Neural progenitor cell (in vitro differentiated cells): ENCODE measurements around the gene FES. TPM values are rescaled to one million over a fixed set of nuclear protein-coding genes. Genes with fewer than 3 reads are reported as not detected.
"Not testable (repeated sequence)": the region's sequence is repeated elsewhere in the genome, so short reads cannot be mapped to it uniquely, and the experiment has no call there.

Experiments
- DNase-seq: peaks from one replicate; pipeline ENCODE4 v3.0.0-alpha.2; 2016; ENCODE audit warnings: low spot score
- H2AFZ ChIP-seq: fragments of 200-600 bp; sonication (generic); replicated peaks from 2 replicates; pipeline ENCODE4 v1.6.1; 2016; ENCODE audit warnings: antibody characterized with exemption
- H3F3A ChIP-seq: fragments of 200-600 bp; sonication (generic); 2 replicates; pipeline ENCODE4 v1.6.1; 2016; ENCODE audit warnings: antibody characterized with exemption, low read depth
- H3K27ac ChIP-seq: fragments of 200-600 bp; sonication (generic); 2 replicates; pipeline ENCODE4 v1.5.1; 2016; ENCODE audit warnings: mild to moderate bottlenecking
- H3K27me3 ChIP-seq: fragments of 200-600 bp; sonication (generic); 2 replicates; pipeline ENCODE4 v1.6.1; 2016; ENCODE audit warnings: mild to moderate bottlenecking, moderate library complexity
- H3K36me3 ChIP-seq: fragments of 200-600 bp; sonication (generic); 2 replicates; pipeline ENCODE4 v1.5.1; 2016
- H3K4me1 ChIP-seq: fragments of 200-600 bp; sonication (generic); 2 replicates; pipeline ENCODE4 v1.6.1; 2016; ENCODE audit warnings: mixed run types
- H3K4me2 ChIP-seq: fragments of 200-600 bp; sonication (generic); 2 replicates; pipeline ENCODE4 v1.6.1; 2016
- H3K4me3 ChIP-seq: fragments of 200-600 bp; sonication (generic); 2 replicates; pipeline ENCODE4 v1.5.1; 2016
- H3K79me2 ChIP-seq: fragments of 200-600 bp; sonication (generic); 2 replicates; pipeline ENCODE4 v1.6.1; 2016; ENCODE audit warnings: low read depth
- H3K9ac ChIP-seq: fragments of 200-600 bp; sonication (generic); 2 replicates; pipeline ENCODE4 v1.6.1; 2016
- H3K9me3 ChIP-seq: fragments of 200-600 bp; sonication (generic); 2 replicates; pipeline ENCODE4 v1.5.1; 2016; ENCODE audit warnings: low read depth
- H4K20me1 ChIP-seq: fragments of 200-600 bp; sonication (generic); 2 replicates; pipeline ENCODE4 v1.6.1; 2016; ENCODE audit warnings: low read depth
- H3K27ac Mint-ChIP-seq: 3 replicates; pipeline ENCODE4 v1.8.0; 2021; ENCODE audit warnings: mixed read lengths
- H3K27me3 Mint-ChIP-seq: 2 replicates; pipeline ENCODE4 v1.8.0; 2022; ENCODE audit warnings: low read depth, mild to moderate bottlenecking, inconsistent platforms, moderate library complexity, mixed read lengths; ENCODE audit not compliant: insufficient read depth
- H3K36me3 Mint-ChIP-seq: 3 replicates; pipeline ENCODE4 v1.8.0; 2021; ENCODE audit warnings: mixed read lengths
- H3K4me1 Mint-ChIP-seq: 3 replicates; pipeline ENCODE4 v1.8.0; 2021; ENCODE audit warnings: mixed read lengths
- H3K4me3 Mint-ChIP-seq: 3 replicates; pipeline ENCODE4 v1.8.0; 2021; ENCODE audit warnings: mild to moderate bottlenecking, moderate library complexity, mixed read lengths
- H3K9me3 Mint-ChIP-seq: 3 replicates; pipeline ENCODE4 v1.8.0; 2020; ENCODE audit warnings: mixed read lengths
- CTCF ChIP-seq: fragments of 200-600 bp; sonication (generic); IDR thresholded peaks from 2 replicates; pipeline ENCODE4 v1.5.1; 2017; ENCODE audit warnings: antibody characterized with exemption, mild to moderate bottlenecking
- EZH2 ChIP-seq: fragments of 200-600 bp; sonication (generic); IDR thresholded peaks from 2 replicates; pipeline ENCODE4 v1.6.1; 2017; ENCODE audit warnings: antibody characterized with exemption, mild to moderate bottlenecking, moderate library complexity
- EZH2phosphoT487 ChIP-seq: fragments of 200-600 bp; sonication (generic); IDR thresholded peaks from 2 replicates; pipeline ENCODE4 v1.6.1; 2017; ENCODE audit warnings: antibody characterized with exemption
- total RNA-seq: library from RNA; depleted of rRNA; stranded (reverse); fragments of >200 nt; gene quantifications from 2 replicates; pipeline ENCODE4 v1.2.3, GENCODE V29; 2015; ENCODE audit warnings: low replicate concordance

Gene FES
- total RNA-seq, 1 donor from 2014 or later = 11.7 TPM

GRCh38 chr15:90907051-90907660 is 22.9 kb downstream of the FES start:
- Mint-ChIP-seq H3K9me3 (no peaks in the 10 kb centered on the region), H3K27me3 (peaks cover 2% of the 10 kb centered on the region), H3K27ac (no peak overlapping the region), H3K4me1 (peaks cover under 1% of the 10 kb centered on the region), H3K36me3 (peaks cover 20% of the 10 kb centered on the region), H3K4me3 (no peak overlapping the region)
- DNase-seq = no peak
- Histone ChIP-seq H3K27ac (no peak overlapping the region), H3K9ac (no peak overlapping the region), H3K4me1 (peaks cover 9% of the 10 kb centered on the region), H2AFZ (no peak overlapping the region), H3K36me3 (no peaks in the 10 kb centered on the region), H3K79me2 (no peaks in the 10 kb centered on the region), H4K20me1 (peaks cover 4% of the 10 kb centered on the region), H3F3A (peaks cover 16% of the 10 kb centered on the region), H3K4me3 (no peak overlapping the region), H3K27me3 (peaks cover 23% of the 10 kb centered on the region), H3K9me3 (no peaks in the 10 kb centered on the region), H3K4me2 (no peak overlapping the region)
- TF ChIP-seq EZH2 (no peak), EZH2phosphoT487 (no peak), CTCF (no peak)

- no peak for DNase-seq
- Histone ChIP-seq H3K79me2 (no peaks in the 10 kb centered on the region), H2AFZ (no peak overlapping the region), H3K27me3 (peaks cover 22% of the 10 kb centered on the region), H3K36me3 (no peaks in the 10 kb centered on the region), H3F3A (peaks cover 12% of the 10 kb centered on the region), H3K4me3 (no peak overlapping the region), H3K9ac (no peak overlapping the region), H3K27ac (no peak overlapping the region), H3K9me3 (no peaks in the 10 kb centered on the region), H4K20me1 (peaks cover 4% of the 10 kb centered on the region), H3K4me2 (no peak overlapping the region), H3K4me1 (peaks cover 9% of the 10 kb centered on the region)
- Mint-ChIP-seq H3K27ac (no peak overlapping the region), H3K4me1 (no peaks in the 10 kb centered on the region), H3K4me3 (no peak overlapping the region), H3K36me3 (peaks cover 23% of the 10 kb centered on the region), H3K9me3 (no peaks in the 10 kb centered on the region), H3K27me3 (peaks cover 2% of the 10 kb centered on the region)
- TF ChIP-seq CTCF (no peak), EZH2 (no peak), EZH2phosphoT487 (no peak)
Measured at GRCh38 chr15:90907838-90908507, 23.7 kb downstream of the FES start.

GRCh38 chr15:90909449-90909848 is 25.1 kb downstream of the FES start:
- H3K4me3 Mint-ChIP-seq, H3K9me3 Mint-ChIP-seq: not testable (repeated sequence)

GRCh38 chr15:90909976-90910375 is 25.7 kb downstream of the FES start:
- no peak overlapping the region for H3K27ac ChIP-seq
- Mint-ChIP-seq H3K36me3 (peaks cover 24% of the 10 kb centered on the region), H3K4me3 (no peak overlapping the region), H3K27ac (no peak overlapping the region), H3K4me1 (no peaks in the 10 kb centered on the region), H3K27me3 (peaks cover 1% of the 10 kb centered on the region), H3K9me3 (no peaks in the 10 kb centered on the region)
- no peak overlapping the region for H3K9ac ChIP-seq
- TF ChIP-seq EZH2 = no peak
- no peak for TF ChIP-seq CTCF
- TF ChIP-seq EZH2phosphoT487 = no peak
- no peaks in the 10 kb centered on the region for H3K9me3 ChIP-seq
- no peak overlapping the region for H3K4me2 ChIP-seq
- no peak overlapping the region for H2AFZ ChIP-seq
- no peak for DNase-seq
- H3K4me3 ChIP-seq = no peak overlapping the region
- peaks cover 2% of the 10 kb centered on the region for H3K27me3 ChIP-seq
- H3F3A ChIP-seq = no peaks in the 10 kb centered on the region
- no peaks in the 10 kb centered on the region for H3K79me2 ChIP-seq
- no peaks in the 10 kb centered on the region for H4K20me1 ChIP-seq
- no peaks in the 10 kb centered on the region for H3K36me3 ChIP-seq
- no peaks in the 10 kb centered on the region for H3K4me1 ChIP-seq

More at GRCh38 chr15:90909449-90909848, 25.1 kb downstream of the FES start:
- DNase-seq, H4K20me1 ChIP-seq, H3K36me3 ChIP-seq, H3K4me1 Mint-ChIP-seq, H3K27ac ChIP-seq, H3K4me1 ChIP-seq, H3K27me3 Mint-ChIP-seq, H3F3A ChIP-seq, H3K9me3 ChIP-seq, H3K9ac ChIP-seq, H3K27me3 ChIP-seq, H3K27ac Mint-ChIP-seq, H3K4me3 ChIP-seq, H2AFZ ChIP-seq, H3K4me2 ChIP-seq, H3K79me2 ChIP-seq: not testable (repeated sequence)
- H3K36me3 Mint-ChIP-seq = peaks cover 24% of the 10 kb centered on the region
